Measurements from ENCODE around the gene RPH3AL. TPM values are rescaled to one million over a fixed set of nuclear protein-coding genes. Genes with fewer than 3 reads are reported as not detected.

The RPH3AL gene
- total RNA-seq, 1 donor from 2014 or later = 6.0 TPM

DNA sequence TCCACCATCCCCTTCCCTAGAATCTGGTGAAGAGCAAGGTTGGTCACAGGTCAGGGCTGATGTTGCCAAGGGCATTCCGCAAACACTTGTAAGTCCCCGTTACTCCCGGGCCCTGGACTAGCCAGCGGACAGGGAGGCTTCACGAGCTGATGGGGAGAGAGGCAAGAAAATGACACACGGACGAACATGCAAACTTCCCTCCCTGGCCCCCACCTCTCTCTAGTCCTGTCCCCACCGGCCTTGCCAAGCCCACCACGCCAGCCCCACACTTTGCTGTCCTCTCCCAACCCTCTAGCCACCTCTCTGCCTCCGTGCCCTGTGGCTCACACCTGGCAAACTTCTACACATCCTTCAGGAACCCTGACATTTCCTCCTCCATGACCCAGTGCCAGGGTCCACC, 54.8 kb downstream of the RPH3AL start:
- H3K36me3 Mint-ChIP-seq (ENCODE audit: low read depth) = no peaks in the 10 kb centered on the region
- H3K4me1 Mint-ChIP-seq = no peaks in the 10 kb centered on the region
- no peak overlapping the region for H3K4me3 Mint-ChIP-seq
- ChIA-PET POLR2A (no interaction called here), CTCF (no interaction called here)
- H3K27me3 Mint-ChIP-seq = peaks cover 9% of the 10 kb centered on the region
- ATAC-seq (ENCODE audit: low read depth) = no peak
- H3K9me3 Mint-ChIP-seq = no peaks in the 10 kb centered on the region
- no peak for DNase-seq
- intact Hi-C loops (cut with micrococcal nuclease) = no loop called here
- TF ChIP-seq, protein P1, sequence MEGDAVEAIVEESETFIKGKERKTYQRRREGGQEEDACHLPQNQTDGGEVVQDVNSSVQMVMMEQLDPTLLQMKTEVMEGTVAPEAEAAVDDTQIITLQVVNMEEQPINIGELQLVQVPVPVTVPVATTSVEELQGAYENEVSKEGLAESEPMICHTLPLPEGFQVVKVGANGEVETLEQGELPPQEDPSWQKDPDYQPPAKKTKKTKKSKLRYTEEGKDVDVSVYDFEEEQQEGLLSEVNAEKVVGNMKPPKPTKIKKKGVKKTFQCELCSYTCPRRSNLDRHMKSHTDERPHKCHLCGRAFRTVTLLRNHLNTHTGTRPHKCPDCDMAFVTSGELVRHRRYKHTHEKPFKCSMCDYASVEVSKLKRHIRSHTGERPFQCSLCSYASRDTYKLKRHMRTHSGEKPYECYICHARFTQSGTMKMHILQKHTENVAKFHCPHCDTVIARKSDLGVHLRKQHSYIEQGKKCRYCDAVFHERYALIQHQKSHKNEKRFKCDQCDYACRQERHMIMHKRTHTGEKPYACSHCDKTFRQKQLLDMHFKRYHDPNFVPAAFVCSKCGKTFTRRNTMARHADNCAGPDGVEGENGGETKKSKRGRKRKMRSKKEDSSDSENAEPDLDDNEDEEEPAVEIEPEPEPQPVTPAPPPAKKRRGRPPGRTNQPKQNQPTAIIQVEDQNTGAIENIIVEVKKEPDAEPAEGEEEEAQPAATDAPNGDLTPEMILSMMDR (IDR thresholded peaks at IDR 0.05) = no peak
- no peak overlapping the region for H3K27ac Mint-ChIP-seq

DNA sequence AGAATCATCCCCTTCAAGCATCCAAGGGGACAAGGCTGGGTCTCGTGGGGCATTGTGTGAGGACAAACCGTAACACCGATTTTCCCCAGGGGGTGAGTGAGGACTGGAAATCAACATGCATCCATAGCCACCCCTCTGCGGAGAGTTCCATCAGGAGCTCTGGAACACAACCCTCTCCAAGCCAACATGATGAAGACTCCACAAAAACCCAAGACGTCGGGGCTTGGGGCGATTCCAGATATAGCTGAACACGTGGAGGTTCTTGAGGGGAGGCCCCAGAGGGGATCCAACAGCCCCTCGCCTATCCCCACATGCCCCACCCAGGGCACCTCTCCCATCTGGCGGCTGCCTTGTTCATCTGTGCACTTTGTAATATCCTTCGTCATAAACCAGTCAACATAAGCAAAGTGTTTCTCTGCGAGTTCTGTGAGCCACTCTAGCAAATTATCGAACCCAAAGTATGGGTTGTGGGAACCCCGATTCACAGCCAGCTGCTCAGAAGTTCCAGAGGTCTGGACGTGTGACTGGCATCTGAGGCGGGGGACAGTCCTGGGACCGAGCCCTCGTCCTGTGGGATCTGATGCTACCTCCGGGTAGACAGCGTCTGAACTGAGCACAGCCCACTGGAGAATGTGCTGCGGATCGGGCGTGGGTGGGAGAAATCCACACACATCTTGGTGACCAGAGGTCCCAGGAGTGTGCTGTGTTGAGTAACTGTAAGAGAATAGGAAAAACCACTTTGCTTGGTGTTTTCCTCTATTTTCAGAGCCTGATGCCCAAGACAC, 55.5 kb downstream of the RPH3AL start:
- DNase-seq (no peak), ATAC-seq (ENCODE audit: low read depth) (no peak)
- Mint-ChIP-seq H3K27me3 (peaks cover 11% of the 10 kb centered on the region), H3K9me3 (no peaks in the 10 kb centered on the region), H3K4me3 (no peak overlapping the region), H3K36me3 (ENCODE audit: low read depth) (no peaks in the 10 kb centered on the region), H3K4me1 (no peaks in the 10 kb centered on the region), H3K27ac (no peak overlapping the region)
- CTCF ChIA-PET = no interaction called here
- TF ChIP-seq, protein P1 (IDR thresholded peaks at IDR 0.05) = no peak
- intact Hi-C loops (cut with micrococcal nuclease) = no loop called here
- POLR2A ChIA-PET = no interaction called here

DNA sequence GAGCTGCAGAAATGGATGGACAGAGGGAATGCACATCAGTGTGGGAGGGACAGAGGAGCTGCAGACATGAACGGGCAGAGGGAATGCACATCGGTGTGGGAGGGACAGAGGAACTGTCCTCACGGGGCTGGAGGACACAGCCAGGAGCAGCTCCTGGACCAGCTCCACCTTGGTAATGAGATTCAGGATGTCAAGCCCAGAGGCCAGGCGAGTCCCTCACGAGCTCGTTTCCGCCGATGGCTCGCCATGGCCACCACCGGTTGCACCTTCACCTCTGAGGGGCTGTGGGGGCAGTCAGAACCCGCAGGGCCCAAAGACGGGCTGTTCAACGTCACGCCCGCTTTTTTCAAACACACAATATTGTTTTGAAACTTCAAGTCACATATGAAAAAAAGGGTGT, 56.2 kb downstream of the RPH3AL start:
- TF ChIP-seq, protein P1 (IDR thresholded peaks at IDR 0.05) = no peak
- intact Hi-C loops (cut with micrococcal nuclease) = no loop called here
- ChIA-PET POLR2A (no interaction called here), CTCF (no interaction called here)
- H3K4me1 Mint-ChIP-seq = no peaks in the 10 kb centered on the region
- DNase-seq (no peak), ATAC-seq (ENCODE audit: low read depth) (no peak)
- no peaks in the 10 kb centered on the region for H3K9me3 Mint-ChIP-seq
- H3K27ac Mint-ChIP-seq = no peak overlapping the region
- no peaks in the 10 kb centered on the region for H3K36me3 Mint-ChIP-seq (ENCODE audit: low read depth)
- H3K27me3 Mint-ChIP-seq = peaks cover 11% of the 10 kb centered on the region
- no peak overlapping the region for H3K4me3 Mint-ChIP-seq

DNA sequence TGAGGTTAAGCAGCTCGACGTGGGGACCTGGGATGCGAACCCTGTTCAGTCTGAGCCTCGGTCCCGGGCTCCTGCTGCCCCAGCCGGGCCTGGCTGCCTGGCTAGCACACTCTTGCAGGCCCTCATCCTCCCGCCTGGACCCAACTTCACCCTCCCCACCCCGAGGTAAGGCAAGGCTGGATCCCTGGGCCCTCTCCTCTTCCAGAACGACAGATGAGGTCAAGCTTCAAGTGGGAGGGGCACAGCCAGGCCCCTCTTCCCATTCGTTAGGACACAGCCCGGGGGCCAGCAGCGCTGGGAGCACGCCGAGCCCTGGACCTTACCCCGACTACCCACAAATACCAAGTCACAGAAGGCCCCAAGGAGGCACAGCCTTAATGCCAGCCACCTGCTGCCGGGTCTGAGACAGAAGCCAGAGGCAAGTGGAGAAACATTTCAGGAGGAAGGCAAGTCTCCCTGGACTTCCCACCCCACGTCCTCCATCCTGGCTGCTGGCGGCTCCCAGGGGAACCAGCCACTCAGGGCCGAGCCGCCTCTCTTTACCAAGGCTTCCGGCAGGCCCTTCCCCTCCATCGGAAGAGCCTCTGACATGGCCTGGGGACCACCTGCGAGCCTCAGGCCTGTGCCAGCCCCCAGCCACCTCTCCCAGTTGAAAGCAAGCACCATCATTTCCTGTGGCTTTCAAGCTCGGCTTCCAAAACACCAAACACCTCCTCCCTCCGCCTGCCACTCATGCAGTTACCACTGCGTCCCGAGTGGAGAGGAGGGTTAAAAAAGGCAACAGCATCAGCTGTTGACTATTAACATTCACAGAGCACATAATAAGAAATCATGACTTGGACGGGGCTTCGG, 59.9 kb downstream of the RPH3AL start:
- intact Hi-C loops (cut with micrococcal nuclease) = no loop called here
- Mint-ChIP-seq H3K27ac (no peak overlapping the region), H3K36me3 (ENCODE audit: low read depth) (no peaks in the 10 kb centered on the region), H3K4me1 (no peaks in the 10 kb centered on the region), H3K27me3 (peaks cover 11% of the 10 kb centered on the region), H3K4me3 (no peak overlapping the region), H3K9me3 (no peaks in the 10 kb centered on the region)
- DNase-seq (no peak), ATAC-seq (ENCODE audit: low read depth) (no peak)
- TF ChIP-seq, protein P1 (IDR thresholded peaks at IDR 0.05) = no peak
- ChIA-PET CTCF (no interaction called here), POLR2A (no interaction called here)

DNA sequence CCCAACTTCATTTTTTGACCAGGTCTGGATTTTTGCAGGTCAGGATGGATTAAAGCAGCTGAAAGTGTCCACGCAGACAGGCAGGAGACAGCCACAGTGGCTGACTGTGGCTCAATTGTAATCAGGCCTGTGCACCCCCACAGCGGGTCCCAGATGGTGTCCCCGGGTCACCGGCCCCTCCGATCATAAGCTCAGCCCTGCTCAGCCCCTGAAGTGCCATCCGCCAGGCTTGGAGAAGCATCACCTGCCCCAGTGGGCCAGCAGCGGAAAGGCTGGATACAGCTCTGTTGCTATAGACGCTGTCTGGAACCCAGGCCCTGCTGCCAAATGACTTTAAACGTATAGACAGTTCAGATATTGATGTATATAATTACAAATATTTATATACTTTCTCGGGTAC, 60.6 kb downstream of the RPH3AL start:
- Mint-ChIP-seq H3K27me3 (peaks cover 11% of the 10 kb centered on the region), H3K9me3 (no peaks in the 10 kb centered on the region), H3K4me1 (no peaks in the 10 kb centered on the region), H3K36me3 (ENCODE audit: low read depth) (no peaks in the 10 kb centered on the region), H3K27ac (no peak overlapping the region), H3K4me3 (no peak overlapping the region)
- ChIA-PET CTCF (no interaction called here), POLR2A (no interaction called here)
- DNase-seq (no peak), ATAC-seq (ENCODE audit: low read depth) (no peak)
- TF ChIP-seq, protein P1 (IDR thresholded peaks at IDR 0.05) = no peak
- intact Hi-C loops (cut with micrococcal nuclease) = no loop called here

All from activated B cell treated with CpG ODN at 0.5 μM for 24 hours (primary cell).